HepG2 (cell line): ENCODE measurements around the gene TEX9. TPM values are rescaled to one million over a fixed set of nuclear protein-coding genes. Genes with fewer than 3 reads are reported as not detected.

Experiments
- AKNA ChIP-seq: sonication (generic); formaldehyde crosslinking; IDR thresholded peaks from 2 replicates; pipeline ENCODE4 v1.4.0; 2020; ENCODE audit warnings: missing genetic modification reagents, borderline replicate concordance
- BORCS8-MEF2B ChIP-seq: sonication (generic); formaldehyde crosslinking; IDR thresholded peaks from 2 replicates; pipeline ENCODE4 v1.8.0; 2022; ENCODE audit warnings: mild to moderate bottlenecking, missing genetic modification reagents
- EHMT2 ChIP-seq: fragments of 200-600 bp; sonication (generic); IDR thresholded peaks from 2 replicates; pipeline ENCODE4 v1.7.0; 2017; ENCODE audit warnings: antibody characterized with exemption, low read depth, low read length, borderline replicate concordance
- GABPB1 ChIP-seq: IDR thresholded peaks from 2 replicates; pipeline ENCODE4 v1.6.1; 2016; ENCODE audit warnings: mild to moderate bottlenecking, missing genetic modification reagents, moderate library complexity, missing compliant biosample characterization
- HBP1 ChIP-seq: IDR thresholded peaks from 2 replicates; pipeline ENCODE4 v1.6.1; 2016; ENCODE audit warnings: low read depth, control low read depth
- HDAC2 ChIP-seq: sonication (generic); formaldehyde crosslinking; IDR thresholded peaks from 2 replicates; pipeline ENCODE4 v1.4.0; 2020; ENCODE audit warnings: missing genetic modification reagents
- IKZF1 ChIP-seq: fragments of 450-650 bp; IDR thresholded peaks from 2 replicates; pipeline ENCODE4 v1.7.1; 2016
- NFYB ChIP-seq: sonication (generic); formaldehyde crosslinking; IDR thresholded peaks from 2 replicates; pipeline ENCODE4 v1.4.0; 2020; ENCODE audit warnings: missing genetic modification reagents
- NR2F2 ChIP-seq: IDR thresholded peaks from 2 replicates; pipeline ENCODE4 v1.6.1; 2012; ENCODE audit warnings: low read depth, inconsistent platforms, borderline replicate concordance
- NR2F6 ChIP-seq, 2 experiments: IDR thresholded peaks; 2 replicates each; pipeline ENCODE4 v1.6.1; 2016; ENCODE audit warnings: antibody characterized with exemption in 1 of 2, mild to moderate bottlenecking in 1 of 2
- PAXIP1 ChIP-seq: sonication (generic); formaldehyde crosslinking; conservative IDR thresholded peaks from 2 replicates; pipeline ENCODE4 v1.4.0; 2020; ENCODE audit warnings: mild to moderate bottlenecking, missing genetic modification reagents, moderate library complexity
- SATB2 ChIP-seq: sonication (generic); formaldehyde crosslinking; IDR thresholded peaks from 2 replicates; pipeline ENCODE4 v1.5.0; 2020; ENCODE audit warnings: missing genetic modification reagents
- THAP11 ChIP-seq: IDR thresholded peaks from 2 replicates; pipeline ENCODE4 v1.6.1; 2016; ENCODE audit warnings: missing biosample characterization, missing genetic modification reagents
- U2AF2 ChIP-seq: fragments of 200-400 bp; formaldehyde crosslinking; IDR thresholded peaks from 2 replicates; pipeline ENCODE4 v1.6.1; 2017; ENCODE audit warnings: low read depth, mild to moderate bottlenecking, low read length
- ZFP91 ChIP-seq: sonication (generic); formaldehyde crosslinking; IDR thresholded peaks from 2 replicates; pipeline ENCODE4 v1.9.0; 2022; ENCODE audit warnings: missing genetic modification reagents, mild to moderate bottlenecking, borderline replicate concordance
- ZNF547 ChIP-seq: sonication (generic); formaldehyde crosslinking; IDR thresholded peaks from 2 replicates; pipeline ENCODE4 v1.5.1; 2020; ENCODE audit warnings: mild to moderate bottlenecking, missing genetic modification reagents
- ZNF891 ChIP-seq: sonication (generic); formaldehyde crosslinking; IDR thresholded peaks from 2 replicates; pipeline ENCODE4 v1.5.0; 2020; ENCODE audit warnings: mild to moderate bottlenecking, missing genetic modification reagents
- ZSCAN31 ChIP-seq: sonication (generic); formaldehyde crosslinking; IDR thresholded peaks from 2 replicates; pipeline ENCODE4 v1.5.0; 2020; ENCODE audit warnings: low read depth, mild to moderate bottlenecking, missing genetic modification reagents
- polyA plus RNA-seq, 8 experiments: library from polyadenylated mRNA; depleted of rRNA in 3 of 8; stranded (reverse) in 7 of 8; unstranded in 1 of 8; fragments of >200 nt; fragmentation: Illumina TruSeq in 4 of 8; extraction: Trizol in 4 of 8; gene quantifications; 2 replicates each; pipeline versions ENCODE4 v1.2.1 to v1.2.3, GENCODE V29; 2011 to 2016; ENCODE audit warnings: low read depth in 4 of 8, missing spikeins in 1 of 8, mixed read lengths in 1 of 8; ENCODE audit not compliant: insufficient read depth in 1 of 8
- total RNA-seq, 5 experiments: library from RNA; depleted of rRNA; stranded (reverse); fragments of >200 nt; fragmentation: Illumina TruSeq; extraction: Trizol; gene quantifications; 2 replicates each; pipeline ENCODE4 v1.2.3, GENCODE V29; 2016; ENCODE audit warnings: low read depth in 1 of 5

TEX9 gene
- total and polyA plus RNA-seq, 2 of the 13 experiments (the other 11 are each of a cell fraction or from before 2014, with no cell fraction given) = 0.82 to 6.9 TPM

- TF ChIP-seq HBP1 (CRISPR knock-in tag) (peak; percentile 70; the same call in 1 of the 2 replicates), U2AF2 (peak; percentile 63; the same call in 1 of the 2 replicates), PAXIP1 (CRISPR knock-in tag) (no peak), AKNA (CRISPR knock-in tag) (no peak), THAP11 (CRISPR knock-in tag) (peak; percentile 65; the same call in 1 of the 2 replicates), ZNF891 (CRISPR knock-in tag) (0 out of 2 replicates have a peak, but pooled peaks have one; percentile 53), NR2F6 (IDR thresholded peaks at IDR 0.05) (no peak), NR2F6 (CRISPR knock-in tag; IDR thresholded peaks at IDR 0.05) (no peak), NFYB (peak; percentile 90), ZSCAN31 (CRISPR knock-in tag) (0 out of 2 replicates have a peak, but pooled peaks have one; percentile 45), ZNF547 (peak; percentile 56; the same call in 1 of the 2 replicates), HDAC2 (no peak), ZFP91 (CRISPR knock-in tag) (peak; percentile 31; the same call in 1 of the 2 replicates), GABPB1 (CRISPR knock-in tag) (peak; percentile 58; the same call in 1 of the 2 replicates), BORCS8-MEF2B (CRISPR knock-in tag) (peak; percentile 81; the same call in 1 of the 2 replicates), SATB2 (CRISPR knock-in tag) (no peak), IKZF1 (no peak), NR2F2 (no peak), EHMT2 (0 out of 2 replicates have a peak, but pooled peaks have one; percentile 38)
These were observed 99.8 kb downstream of the TEX9 start, which contains the start of gene MNS1 (continued) for GRCh38 chr15:56464893-56465520.
